ENCODE measurements around the gene ERN2. TPM values are rescaled to one million over a fixed set of nuclear protein-coding genes. Genes with fewer than 3 reads are reported as not detected.

Gene ERN2
- total RNA-seq, 1 donor from 2014 or later, result not detected

- H3K4me3 ChIP-seq (ENCODE audit: low read depth, low read length), result no peak overlapping the region
- TF ChIP-seq CTCF (IDR thresholded peaks at IDR 0.05; ENCODE audit: insufficient read depth, low read length, poor library complexity, severe bottlenecking), result no peak
- no peak for DNase-seq (ENCODE audit: low read depth)
- H3K27me3 ChIP-seq (ENCODE audit: control insufficient read depth, insufficient read depth, low read length), result no peaks in the 10 kb centered on the region
- no peaks in the 10 kb centered on the region for H3K36me3 ChIP-seq (ENCODE audit: control insufficient read depth, insufficient read depth, low read length)
These were observed 12.0 kb downstream of the ERN2 start for GRCh38 chr16:23701045-23701444.

GRCh38 chr16:23700509-23700908 is 12.5 kb downstream of the ERN2 start:
- no peak for DNase-seq (ENCODE audit: low read depth)
- Histone ChIP-seq H3K4me3 (ENCODE audit: low read depth, low read length) (no peak overlapping the region), H3K36me3 (ENCODE audit: control insufficient read depth, insufficient read depth, low read length) (no peaks in the 10 kb centered on the region), H3K27me3 (ENCODE audit: control insufficient read depth, insufficient read depth, low read length) (no peaks in the 10 kb centered on the region)
- TF ChIP-seq CTCF (IDR thresholded peaks at IDR 0.05; ENCODE audit: insufficient read depth, low read length, poor library complexity, severe bottlenecking), result no peak

GRCh38 chr16:23700093-23700492 is 12.9 kb downstream of the ERN2 start:
- no peak for DNase-seq (ENCODE audit: low read depth)
- TF ChIP-seq CTCF (IDR thresholded peaks at IDR 0.05; ENCODE audit: insufficient read depth, low read length, poor library complexity, severe bottlenecking), result no peak
- no peaks in the 10 kb centered on the region for H3K36me3 ChIP-seq (ENCODE audit: control insufficient read depth, insufficient read depth, low read length)
- no peak overlapping the region for H3K4me3 ChIP-seq (ENCODE audit: low read depth, low read length)
- no peaks in the 10 kb centered on the region for H3K27me3 ChIP-seq (ENCODE audit: control insufficient read depth, insufficient read depth, low read length)

GRCh38 chr16:23699100-23699499 is 13.9 kb downstream of the ERN2 start:
- Histone ChIP-seq H3K36me3 (ENCODE audit: control insufficient read depth, insufficient read depth, low read length) (no peaks in the 10 kb centered on the region), H3K4me3 (ENCODE audit: low read depth, low read length) (no peak overlapping the region), H3K27me3 (ENCODE audit: control insufficient read depth, insufficient read depth, low read length) (no peaks in the 10 kb centered on the region)
- no peak for TF ChIP-seq CTCF (IDR thresholded peaks at IDR 0.05; ENCODE audit: insufficient read depth, low read length, poor library complexity, severe bottlenecking)
- no peak for DNase-seq (ENCODE audit: low read depth)

GRCh38 chr16:23695756-23696155 is 17.3 kb downstream of the ERN2 start:
- TF ChIP-seq CTCF (IDR thresholded peaks at IDR 0.05; ENCODE audit: insufficient read depth, low read length, poor library complexity, severe bottlenecking), result no peak
- H3K4me3 ChIP-seq (ENCODE audit: low read depth, low read length), result no peak overlapping the region

GRCh38 chr16:23694644-23695373 is 18.2 kb downstream of the ERN2 start:
- DNase-seq (ENCODE audit: low read depth), result peak; percentile 18

More at GRCh38 chr16:23695756-23696155, 17.3 kb downstream of the ERN2 start:
- H3K27me3 ChIP-seq (ENCODE audit: control insufficient read depth, insufficient read depth, low read length), result no peaks in the 10 kb centered on the region
- H3K36me3 ChIP-seq (ENCODE audit: control insufficient read depth, insufficient read depth, low read length), result no peaks in the 10 kb centered on the region
- no peak for DNase-seq (ENCODE audit: low read depth)

More at GRCh38 chr16:23694644-23695373, 18.2 kb downstream of the ERN2 start:
- Histone ChIP-seq H3K27me3 (ENCODE audit: control insufficient read depth, insufficient read depth, low read length) (no peaks in the 10 kb centered on the region), H3K4me3 (ENCODE audit: low read depth, low read length) (peak overlapping the region; percentile 8), H3K36me3 (ENCODE audit: control insufficient read depth, insufficient read depth, low read length) (peaks cover 1% of the 10 kb centered on the region)
- no peak for TF ChIP-seq CTCF (IDR thresholded peaks at IDR 0.05; ENCODE audit: insufficient read depth, low read length, poor library complexity, severe bottlenecking)

Data from kidney epithelial cell (primary cell).